Mesendoderm (in vitro differentiated cells): ENCODE data around the gene ENTREP1.

Experiments used
- DNase-seq: peaks from one replicate; pipeline ENCODE4 v3.0.0; 2013
- H2AK5ac ChIP-seq: 2 replicates; pipeline ENCODE4 v1.6.1; 2013; ENCODE audit warnings: low read length, inconsistent platforms
- H2BK120ac ChIP-seq: 2 replicates; pipeline ENCODE4 v1.6.1; 2013; ENCODE audit warnings: low read depth, mild to moderate bottlenecking, low read length, moderate library complexity, mixed read lengths
- H2BK15ac ChIP-seq: replicated peaks from 2 replicates; pipeline ENCODE4 v1.6.1; 2013; ENCODE audit warnings: low read depth, mild to moderate bottlenecking, moderate library complexity
- H2BK5ac ChIP-seq: 2 replicates; pipeline ENCODE4 v1.6.1; 2013; ENCODE audit warnings: low read length, inconsistent platforms
- H3K18ac ChIP-seq: 2 replicates; pipeline ENCODE4 v1.6.1; 2013; ENCODE audit warnings: mild to moderate bottlenecking, low read length, mixed read lengths
- H3K23ac ChIP-seq: one replicate; pipeline ENCODE4 v1.6.1; 2013; ENCODE audit warnings: low read length
- H3K27ac ChIP-seq: 2 replicates; pipeline ENCODE4 v1.5.1; 2013; ENCODE audit warnings: low read depth, mild to moderate bottlenecking, inconsistent platforms, low read length, moderate library complexity
- H3K27me3 ChIP-seq: 2 replicates; pipeline ENCODE4 v1.6.1; 2013; ENCODE audit warnings: low read length, control low read depth, mild to moderate bottlenecking, inconsistent platforms; ENCODE audit not compliant: insufficient read depth, poor library complexity
- H3K36me3 ChIP-seq: 2 replicates; pipeline ENCODE4 v1.6.1; 2013; ENCODE audit warnings: low read length, inconsistent platforms; ENCODE audit not compliant: control insufficient read depth, insufficient read depth
- H3K4ac ChIP-seq: one replicate; pipeline ENCODE4 v1.6.1; 2013; ENCODE audit warnings: low read depth, mild to moderate bottlenecking, low read length, moderate library complexity
- H3K4me1 ChIP-seq: 2 replicates; pipeline ENCODE4 v1.6.1; 2013; ENCODE audit warnings: low read depth, low read length, inconsistent platforms; ENCODE audit not compliant: control insufficient read depth
- H3K4me2 ChIP-seq: 2 replicates; pipeline ENCODE4 v1.6.1; 2013; ENCODE audit warnings: low read length
- H3K4me3 ChIP-seq: 2 replicates; pipeline ENCODE4 v1.5.1; 2013; ENCODE audit warnings: mild to moderate bottlenecking, low read length
- H3K56ac ChIP-seq: one replicate; pipeline ENCODE4 v1.6.1; 2013; ENCODE audit warnings: low read length
- H3K79me1 ChIP-seq: 2 replicates; pipeline ENCODE4 v1.6.1; 2013; ENCODE audit warnings: low read length, inconsistent platforms
- H3K79me2 ChIP-seq: 2 replicates; pipeline ENCODE4 v1.6.1; 2013; ENCODE audit warnings: mild to moderate bottlenecking, low read length; ENCODE audit not compliant: control insufficient read depth, insufficient read depth
- H3K9ac ChIP-seq: 2 replicates; pipeline ENCODE4 v1.6.1; 2013; ENCODE audit warnings: low read length, inconsistent platforms
- H4K5ac ChIP-seq: one replicate; pipeline ENCODE4 v1.6.1; 2013; ENCODE audit warnings: low read length
- H4K8ac ChIP-seq: one replicate; pipeline ENCODE4 v1.6.1; 2013; ENCODE audit warnings: low read depth, mild to moderate bottlenecking, control low read depth, low read length, moderate library complexity
- WGBS: extraction: QIAGEN DNeasy Blood & Tissue Kit; methylation state at CpG from one replicate; pipeline ENCODE4 v1.1.7; 2013; ENCODE audit warnings: low lambda C conversion rate, missing lambda C conversion rate; ENCODE audit not compliant: insufficient coverage; ENCODE audit errors: extremely low coverage; 5-methylcytosine and 5-hydroxymethylcytosine counted together

Gene ENTREP1

GRCh38 chr9:69357030-69357775, 32.2 kb downstream of the ENTREP1 start:
- peaks cover 4% of the 10 kb centered on the region for H3K79me1 ChIP-seq
- no peak overlapping the region for H3K9ac ChIP-seq
- H3K18ac ChIP-seq, result no peak overlapping the region
- H3K23ac ChIP-seq, result no peak overlapping the region
- no peak for DNase-seq
- H4K8ac ChIP-seq, result no peak overlapping the region
- no peak overlapping the region for H2BK120ac ChIP-seq
- H3K4me1 ChIP-seq, result no peaks in the 10 kb centered on the region
- no peak overlapping the region for H3K56ac ChIP-seq
- H3K4ac ChIP-seq, result no peak overlapping the region
- H3K27ac ChIP-seq, result no peak overlapping the region
- H3K79me2 ChIP-seq, result peaks cover 2% of the 10 kb centered on the region
- no peak overlapping the region for H3K4me2 ChIP-seq
- H4K5ac ChIP-seq, result no peak overlapping the region
- no peaks in the 10 kb centered on the region for H3K36me3 ChIP-seq
- no CpG with 5 or more reads among the region's 3 CpGs for WGBS
- H2BK15ac ChIP-seq, result no peak overlapping the region
- H2BK5ac ChIP-seq, result no peak overlapping the region
- no peak overlapping the region for H2AK5ac ChIP-seq
- no peaks in the 10 kb centered on the region for H3K27me3 ChIP-seq
- H3K4me3 ChIP-seq, result no peak overlapping the region

- H3K4me2 ChIP-seq, result no peak overlapping the region
- peaks cover 2% of the 10 kb centered on the region for H3K79me2 ChIP-seq
- no peak overlapping the region for H2BK120ac ChIP-seq
- no peaks in the 10 kb centered on the region for H3K27me3 ChIP-seq
- H3K36me3 ChIP-seq, result no peaks in the 10 kb centered on the region
- H2AK5ac ChIP-seq, result no peak overlapping the region
- no peak overlapping the region for H4K5ac ChIP-seq
- no peak overlapping the region for H3K56ac ChIP-seq
- DNase-seq, result no peak
- H2BK5ac ChIP-seq, result no peak overlapping the region
- H4K8ac ChIP-seq, result no peak overlapping the region
- no peak overlapping the region for H2BK15ac ChIP-seq
- H3K79me1 ChIP-seq, result peaks cover 2% of the 10 kb centered on the region
- no peaks in the 10 kb centered on the region for H3K4me1 ChIP-seq
- H3K4ac ChIP-seq, result no peak overlapping the region
- no peak overlapping the region for H3K4me3 ChIP-seq
- no peak overlapping the region for H3K18ac ChIP-seq
- H3K9ac ChIP-seq, result no peak overlapping the region
- no CpG with 5 or more reads among the region's 4 CpGs for WGBS
- no peak overlapping the region for H3K27ac ChIP-seq
- H3K23ac ChIP-seq, result no peak overlapping the region
Observed at GRCh38 chr9:69357821-69358220, 32.8 kb downstream of the ENTREP1 start.

GRCh38 chr9:69363191-69363590, 38.2 kb downstream of the ENTREP1 start:
- no peak overlapping the region for H2BK120ac ChIP-seq
- no peaks in the 10 kb centered on the region for H3K36me3 ChIP-seq
- no peak overlapping the region for H2BK15ac ChIP-seq
- no peaks in the 10 kb centered on the region for H3K79me2 ChIP-seq
- H3K4me1 ChIP-seq, result no peaks in the 10 kb centered on the region
- H2BK5ac ChIP-seq, result no peak overlapping the region
- peak overlapping the region; percentile 23 for H3K18ac ChIP-seq
- no peak overlapping the region for H2AK5ac ChIP-seq
- no peaks in the 10 kb centered on the region for H3K27me3 ChIP-seq
- no peak overlapping the region for H3K4me3 ChIP-seq
- H3K79me1 ChIP-seq, result no peaks in the 10 kb centered on the region
- H3K4ac ChIP-seq, result no peak overlapping the region
- H3K4me2 ChIP-seq, result no peak overlapping the region
- no peak overlapping the region for H4K5ac ChIP-seq
- no peak overlapping the region for H3K27ac ChIP-seq
- no CpG with 5 or more reads among the region's 1 CpG for WGBS
- no peak overlapping the region for H3K23ac ChIP-seq
- no peak overlapping the region for H3K56ac ChIP-seq
- no peak for DNase-seq
- no peak overlapping the region for H3K9ac ChIP-seq
- no peak overlapping the region for H4K8ac ChIP-seq

- no peaks in the 10 kb centered on the region for H3K4me1 ChIP-seq
- H3K4ac ChIP-seq, result no peak overlapping the region
- H2BK15ac ChIP-seq, result no peak overlapping the region
- H2BK5ac ChIP-seq, result no peak overlapping the region
- no peak overlapping the region for H2BK120ac ChIP-seq
- no peak overlapping the region for H4K8ac ChIP-seq
- no peak overlapping the region for H4K5ac ChIP-seq
- no peak overlapping the region for H3K9ac ChIP-seq
- H3K27ac ChIP-seq, result no peak overlapping the region
- no CpG with 5 or more reads among the region's 3 CpGs for WGBS
- no peaks in the 10 kb centered on the region for H3K27me3 ChIP-seq
- no peak overlapping the region for H3K56ac ChIP-seq
- no peak overlapping the region for H2AK5ac ChIP-seq
- no peak overlapping the region for H3K4me3 ChIP-seq
- H3K79me2 ChIP-seq, result no peaks in the 10 kb centered on the region
- no peak overlapping the region for H3K4me2 ChIP-seq
- DNase-seq, result no peak
- no peak overlapping the region for H3K23ac ChIP-seq
- no peaks in the 10 kb centered on the region for H3K79me1 ChIP-seq
- no peak overlapping the region for H3K18ac ChIP-seq
- no peaks in the 10 kb centered on the region for H3K36me3 ChIP-seq
Observed at GRCh38 chr9:69364510-69365150, 39.6 kb downstream of the ENTREP1 start.

GRCh38 chr9:69370430-69370829, 45.4 kb downstream of the ENTREP1 start:
- no peak for DNase-seq
- Histone ChIP-seq H3K23ac (no peak overlapping the region), H3K4me1 (no peaks in the 10 kb centered on the region), H3K27me3 (no peaks in the 10 kb centered on the region), H4K8ac (no peak overlapping the region), H4K5ac (no peak overlapping the region), H3K18ac (no peak overlapping the region), H3K36me3 (no peaks in the 10 kb centered on the region), H3K9ac (no peak overlapping the region), H2BK15ac (no peak overlapping the region), H3K4me3 (no peak overlapping the region), H3K79me1 (peaks cover 2% of the 10 kb centered on the region), H3K4me2 (no peak overlapping the region), H3K4ac (no peak overlapping the region), H3K56ac (no peak overlapping the region), H3K79me2 (peaks cover 2% of the 10 kb centered on the region), H2BK120ac (no peak overlapping the region), H2BK5ac (no peak overlapping the region), H3K27ac (no peak overlapping the region), H2AK5ac (no peak overlapping the region)
- no CpG with 5 or more reads among the region's 2 CpGs for WGBS
